Measurements from ENCODE around the gene MYOT. TPM values are rescaled to one million over a fixed set of nuclear protein-coding genes. Genes with fewer than 3 reads are reported as not detected.

The MYOT gene
- total RNA-seq, 1 experiment from 2014 or later: not detected

DNA sequence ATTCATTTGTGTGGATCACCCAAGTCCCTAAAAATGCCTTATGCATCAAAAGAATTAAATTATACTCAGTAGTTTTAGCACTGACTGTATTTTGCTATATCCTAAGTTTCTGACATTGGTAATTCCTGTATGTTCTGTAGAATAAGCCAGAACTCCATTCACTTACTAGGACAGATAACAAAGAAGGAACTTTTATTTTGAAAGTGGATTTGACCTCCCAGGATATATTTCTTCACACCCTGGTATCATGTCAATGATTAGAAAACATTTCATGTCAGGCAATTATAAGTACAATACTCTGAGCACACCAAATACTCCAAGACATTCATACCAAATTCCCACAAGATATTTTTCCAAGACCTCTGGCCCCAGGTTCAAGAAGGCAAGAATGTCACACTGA lies 28.7 kb upstream of the MYOT start (continued):
- TF ChIP-seq ATF2 (CRISPR knock-in tag; IDR thresholded peaks at IDR 0.05; ENCODE audit: borderline replicate concordance, low read depth): no peak
- no peak for TF ChIP-seq HMGXB4 (CRISPR knock-in tag; IDR thresholded peaks at IDR 0.05)
- no peak for TF ChIP-seq ZNF121 (CRISPR knock-in tag; IDR thresholded peaks at IDR 0.05)
- no peak for TF ChIP-seq NFE2L1 (CRISPR knock-in tag; IDR thresholded peaks at IDR 0.05)

GRCh38 chr5:137842296-137842695 lies 25.4 kb upstream of the MYOT start:
- ChIA-PET CTCF (interaction anchor here (0.8 to 1.7 kb wide), 5 partner anchors 9 to 223 kb away, joined by 3 to 6 read pairs (median 3); no protein-coding TSS in a partner anchor), POLR2A (no interaction called here)
- no peak for DNase-seq (ENCODE audit: low spot score)
- Mint-ChIP-seq H3K4me1 (no peaks in the 10 kb centered on the region), H3K4me3 (no peak overlapping the region), H3K9me3 (no peaks in the 10 kb centered on the region), H3K27ac (no peak overlapping the region), H3K36me3 (no peaks in the 10 kb centered on the region), H3K27me3 (ENCODE audit: low read depth) (no peaks in the 10 kb centered on the region)
- ATAC-seq: no peak
- TF ChIP-seq ELF4 (CRISPR knock-in tag; IDR thresholded peaks at IDR 0.05; ENCODE audit: low read depth) (no peak), IRF2 (CRISPR knock-in tag; IDR thresholded peaks at IDR 0.05; ENCODE audit: borderline replicate concordance, low read depth) (no peak), SMAD4 (CRISPR knock-in tag; IDR thresholded peaks at IDR 0.05) (no peak), GABPB1 (CRISPR knock-in tag; IDR thresholded peaks at IDR 0.05) (no peak), ZBTB21 (CRISPR knock-in tag; IDR thresholded peaks at IDR 0.05; ENCODE audit: borderline replicate concordance) (no peak), USF2 (CRISPR knock-in tag; IDR thresholded peaks at IDR 0.05) (no peak)
- TF ChIP-seq, protein P1, sequence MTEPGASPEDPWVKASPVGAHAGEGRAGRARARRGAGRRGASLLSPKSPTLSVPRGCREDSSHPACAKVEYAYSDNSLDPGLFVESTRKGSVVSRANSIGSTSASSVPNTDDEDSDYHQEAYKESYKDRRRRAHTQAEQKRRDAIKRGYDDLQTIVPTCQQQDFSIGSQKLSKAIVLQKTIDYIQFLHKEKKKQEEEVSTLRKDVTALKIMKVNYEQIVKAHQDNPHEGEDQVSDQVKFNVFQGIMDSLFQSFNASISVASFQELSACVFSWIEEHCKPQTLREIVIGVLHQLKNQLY (CRISPR knock-in tag; IDR thresholded peaks at IDR 0.05): no peak
- TF ChIP-seq, protein P2, sequence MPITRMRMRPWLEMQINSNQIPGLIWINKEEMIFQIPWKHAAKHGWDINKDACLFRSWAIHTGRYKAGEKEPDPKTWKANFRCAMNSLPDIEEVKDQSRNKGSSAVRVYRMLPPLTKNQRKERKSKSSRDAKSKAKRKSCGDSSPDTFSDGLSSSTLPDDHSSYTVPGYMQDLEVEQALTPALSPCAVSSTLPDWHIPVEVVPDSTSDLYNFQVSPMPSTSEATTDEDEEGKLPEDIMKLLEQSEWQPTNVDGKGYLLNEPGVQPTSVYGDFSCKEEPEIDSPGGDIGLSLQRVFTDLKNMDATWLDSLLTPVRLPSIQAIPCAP (CRISPR knock-in tag; IDR thresholded peaks at IDR 0.05): no peak
- TF ChIP-seq, protein P3, sequence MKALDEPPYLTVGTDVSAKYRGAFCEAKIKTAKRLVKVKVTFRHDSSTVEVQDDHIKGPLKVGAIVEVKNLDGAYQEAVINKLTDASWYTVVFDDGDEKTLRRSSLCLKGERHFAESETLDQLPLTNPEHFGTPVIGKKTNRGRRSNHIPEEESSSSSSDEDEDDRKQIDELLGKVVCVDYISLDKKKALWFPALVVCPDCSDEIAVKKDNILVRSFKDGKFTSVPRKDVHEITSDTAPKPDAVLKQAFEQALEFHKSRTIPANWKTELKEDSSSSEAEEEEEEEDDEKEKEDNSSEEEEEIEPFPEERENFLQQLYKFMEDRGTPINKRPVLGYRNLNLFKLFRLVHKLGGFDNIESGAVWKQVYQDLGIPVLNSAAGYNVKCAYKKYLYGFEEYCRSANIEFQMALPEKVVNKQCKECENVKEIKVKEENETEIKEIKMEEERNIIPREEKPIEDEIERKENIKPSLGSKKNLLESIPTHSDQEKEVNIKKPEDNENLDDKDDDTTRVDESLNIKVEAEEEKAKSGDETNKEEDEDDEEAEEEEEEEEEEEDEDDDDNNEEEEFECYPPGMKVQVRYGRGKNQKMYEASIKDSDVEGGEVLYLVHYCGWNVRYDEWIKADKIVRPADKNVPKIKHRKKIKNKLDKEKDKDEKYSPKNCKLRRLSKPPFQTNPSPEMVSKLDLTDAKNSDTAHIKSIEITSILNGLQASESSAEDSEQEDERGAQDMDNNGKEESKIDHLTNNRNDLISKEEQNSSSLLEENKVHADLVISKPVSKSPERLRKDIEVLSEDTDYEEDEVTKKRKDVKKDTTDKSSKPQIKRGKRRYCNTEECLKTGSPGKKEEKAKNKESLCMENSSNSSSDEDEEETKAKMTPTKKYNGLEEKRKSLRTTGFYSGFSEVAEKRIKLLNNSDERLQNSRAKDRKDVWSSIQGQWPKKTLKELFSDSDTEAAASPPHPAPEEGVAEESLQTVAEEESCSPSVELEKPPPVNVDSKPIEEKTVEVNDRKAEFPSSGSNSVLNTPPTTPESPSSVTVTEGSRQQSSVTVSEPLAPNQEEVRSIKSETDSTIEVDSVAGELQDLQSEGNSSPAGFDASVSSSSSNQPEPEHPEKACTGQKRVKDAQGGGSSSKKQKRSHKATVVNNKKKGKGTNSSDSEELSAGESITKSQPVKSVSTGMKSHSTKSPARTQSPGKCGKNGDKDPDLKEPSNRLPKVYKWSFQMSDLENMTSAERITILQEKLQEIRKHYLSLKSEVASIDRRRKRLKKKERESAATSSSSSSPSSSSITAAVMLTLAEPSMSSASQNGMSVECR (CRISPR knock-in tag; IDR thresholded peaks at IDR 0.05; ENCODE audit: borderline replicate concordance): no peak
- TF ChIP-seq, protein P4, sequence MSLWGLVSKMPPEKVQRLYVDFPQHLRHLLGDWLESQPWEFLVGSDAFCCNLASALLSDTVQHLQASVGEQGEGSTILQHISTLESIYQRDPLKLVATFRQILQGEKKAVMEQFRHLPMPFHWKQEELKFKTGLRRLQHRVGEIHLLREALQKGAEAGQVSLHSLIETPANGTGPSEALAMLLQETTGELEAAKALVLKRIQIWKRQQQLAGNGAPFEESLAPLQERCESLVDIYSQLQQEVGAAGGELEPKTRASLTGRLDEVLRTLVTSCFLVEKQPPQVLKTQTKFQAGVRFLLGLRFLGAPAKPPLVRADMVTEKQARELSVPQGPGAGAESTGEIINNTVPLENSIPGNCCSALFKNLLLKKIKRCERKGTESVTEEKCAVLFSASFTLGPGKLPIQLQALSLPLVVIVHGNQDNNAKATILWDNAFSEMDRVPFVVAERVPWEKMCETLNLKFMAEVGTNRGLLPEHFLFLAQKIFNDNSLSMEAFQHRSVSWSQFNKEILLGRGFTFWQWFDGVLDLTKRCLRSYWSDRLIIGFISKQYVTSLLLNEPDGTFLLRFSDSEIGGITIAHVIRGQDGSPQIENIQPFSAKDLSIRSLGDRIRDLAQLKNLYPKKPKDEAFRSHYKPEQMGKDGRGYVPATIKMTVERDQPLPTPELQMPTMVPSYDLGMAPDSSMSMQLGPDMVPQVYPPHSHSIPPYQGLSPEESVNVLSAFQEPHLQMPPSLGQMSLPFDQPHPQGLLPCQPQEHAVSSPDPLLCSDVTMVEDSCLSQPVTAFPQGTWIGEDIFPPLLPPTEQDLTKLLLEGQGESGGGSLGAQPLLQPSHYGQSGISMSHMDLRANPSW (CRISPR knock-in tag; conservative IDR thresholded peaks at IDR 0.05; ENCODE audit: low read depth): no peak
